Frontal cortex (tissue), 4 donors: ENCODE measurements around the gene AFDN. TPM values are rescaled to one million over a fixed set of nuclear protein-coding genes. Genes with fewer than 3 reads are reported as not detected.

Experiments
- DNase-seq, 2 donors: peaks; one replicate each; pipeline ENCODE4 v3.0.0; 2012; ENCODE audit warnings: low spot score in 2 of 2
- FAIRE-seq: peaks from 2 replicates; lab custom pipeline; 2012; peaks lifted over from hg19 to GRCh38; lab: Jason Lieb, UNC
- total RNA-seq: library from RNA; depleted of rRNA; stranded (reverse); fragments of >200 nt; gene quantifications from one replicate; pipeline ENCODE4 v1.2.3, GENCODE V29; 2014
- donor health status: control.
- donor health status: control.
- donor health status: control.

AFDN gene, protein sequence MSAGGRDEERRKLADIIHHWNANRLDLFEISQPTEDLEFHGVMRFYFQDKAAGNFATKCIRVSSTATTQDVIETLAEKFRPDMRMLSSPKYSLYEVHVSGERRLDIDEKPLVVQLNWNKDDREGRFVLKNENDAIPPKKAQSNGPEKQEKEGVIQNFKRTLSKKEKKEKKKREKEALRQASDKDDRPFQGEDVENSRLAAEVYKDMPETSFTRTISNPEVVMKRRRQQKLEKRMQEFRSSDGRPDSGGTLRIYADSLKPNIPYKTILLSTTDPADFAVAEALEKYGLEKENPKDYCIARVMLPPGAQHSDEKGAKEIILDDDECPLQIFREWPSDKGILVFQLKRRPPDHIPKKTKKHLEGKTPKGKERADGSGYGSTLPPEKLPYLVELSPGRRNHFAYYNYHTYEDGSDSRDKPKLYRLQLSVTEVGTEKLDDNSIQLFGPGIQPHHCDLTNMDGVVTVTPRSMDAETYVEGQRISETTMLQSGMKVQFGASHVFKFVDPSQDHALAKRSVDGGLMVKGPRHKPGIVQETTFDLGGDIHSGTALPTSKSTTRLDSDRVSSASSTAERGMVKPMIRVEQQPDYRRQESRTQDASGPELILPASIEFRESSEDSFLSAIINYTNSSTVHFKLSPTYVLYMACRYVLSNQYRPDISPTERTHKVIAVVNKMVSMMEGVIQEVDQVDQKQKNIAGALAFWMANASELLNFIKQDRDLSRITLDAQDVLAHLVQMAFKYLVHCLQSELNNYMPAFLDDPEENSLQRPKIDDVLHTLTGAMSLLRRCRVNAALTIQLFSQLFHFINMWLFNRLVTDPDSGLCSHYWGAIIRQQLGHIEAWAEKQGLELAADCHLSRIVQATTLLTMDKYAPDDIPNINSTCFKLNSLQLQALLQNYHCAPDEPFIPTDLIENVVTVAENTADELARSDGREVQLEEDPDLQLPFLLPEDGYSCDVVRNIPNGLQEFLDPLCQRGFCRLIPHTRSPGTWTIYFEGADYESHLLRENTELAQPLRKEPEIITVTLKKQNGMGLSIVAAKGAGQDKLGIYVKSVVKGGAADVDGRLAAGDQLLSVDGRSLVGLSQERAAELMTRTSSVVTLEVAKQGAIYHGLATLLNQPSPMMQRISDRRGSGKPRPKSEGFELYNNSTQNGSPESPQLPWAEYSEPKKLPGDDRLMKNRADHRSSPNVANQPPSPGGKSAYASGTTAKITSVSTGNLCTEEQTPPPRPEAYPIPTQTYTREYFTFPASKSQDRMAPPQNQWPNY (N-terminal part only)
- 204 TPM for total RNA-seq

DNA sequence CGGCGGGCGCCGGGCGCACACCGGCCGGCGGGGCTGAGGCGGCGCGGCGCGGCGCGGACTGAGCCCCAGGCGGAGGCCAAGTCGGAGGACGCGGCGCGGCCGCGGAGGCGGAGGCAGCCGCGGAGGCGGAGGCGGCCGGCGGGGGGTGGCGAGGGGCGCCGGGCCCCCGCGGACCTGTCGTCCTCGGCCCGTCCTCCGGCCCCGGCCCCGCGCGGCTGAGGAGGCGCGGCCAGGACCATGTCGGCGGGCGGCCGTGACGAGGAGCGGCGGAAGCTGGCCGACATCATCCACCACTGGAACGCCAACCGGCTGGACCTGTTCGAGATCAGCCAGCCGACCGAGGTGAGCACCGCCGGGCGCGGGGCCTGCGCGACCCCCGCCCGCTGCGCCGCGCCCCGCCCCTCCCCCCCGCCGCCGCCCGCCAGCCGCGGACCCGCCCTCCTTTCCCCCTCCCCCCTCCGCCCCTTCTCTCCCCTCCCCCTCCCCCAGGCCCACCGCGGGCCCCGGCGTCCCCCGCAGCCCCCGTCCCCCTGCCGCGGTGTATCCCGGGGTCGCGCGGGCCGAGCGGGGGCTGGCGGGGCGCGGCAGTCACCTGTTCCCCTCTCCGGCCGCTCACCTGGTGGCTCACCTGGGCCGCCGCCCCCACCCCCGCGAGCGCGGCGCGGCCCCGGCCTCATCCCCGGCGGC, at the start of gene AFDN:
Gene AFDN, plus strand, starts transcription at position 16 of the 687 bp plus-strand sequence. Its CDS starts 222 bp downstream, at position 238.
- FAIRE-seq (no peak), DNase-seq (no peak)

DNA sequence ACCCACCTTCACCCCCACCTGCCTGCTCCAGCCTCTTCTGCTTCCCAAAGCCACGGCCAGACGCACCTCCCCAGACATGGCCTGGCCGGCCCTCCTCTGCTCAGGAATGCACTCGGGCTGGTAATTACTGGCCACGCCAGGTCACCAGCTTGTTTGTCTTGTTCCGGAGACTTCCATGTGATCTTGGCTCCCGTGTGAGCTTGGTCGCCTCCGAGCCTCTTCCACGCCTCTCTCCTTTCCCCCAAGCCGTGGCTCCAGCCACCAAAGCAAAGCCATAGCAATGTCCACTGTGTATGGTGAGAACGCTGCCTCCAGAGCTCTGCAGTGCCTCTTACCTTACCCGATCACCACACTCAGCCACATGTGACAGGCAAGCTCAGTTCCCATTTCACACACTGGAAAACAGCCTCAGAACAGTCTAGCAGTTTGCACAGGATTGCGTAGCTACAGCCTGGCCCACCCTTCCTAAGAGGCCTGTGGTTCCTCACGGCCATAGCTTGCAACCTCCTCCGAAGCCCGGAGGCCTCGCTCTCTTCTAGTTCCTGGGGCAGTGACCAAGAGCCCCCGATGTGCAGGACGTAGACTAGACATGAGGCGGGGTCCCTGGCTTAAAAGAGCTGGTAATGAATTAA, 48.1 kb upstream of the AFDN start:
- no peak for FAIRE-seq

DNA sequence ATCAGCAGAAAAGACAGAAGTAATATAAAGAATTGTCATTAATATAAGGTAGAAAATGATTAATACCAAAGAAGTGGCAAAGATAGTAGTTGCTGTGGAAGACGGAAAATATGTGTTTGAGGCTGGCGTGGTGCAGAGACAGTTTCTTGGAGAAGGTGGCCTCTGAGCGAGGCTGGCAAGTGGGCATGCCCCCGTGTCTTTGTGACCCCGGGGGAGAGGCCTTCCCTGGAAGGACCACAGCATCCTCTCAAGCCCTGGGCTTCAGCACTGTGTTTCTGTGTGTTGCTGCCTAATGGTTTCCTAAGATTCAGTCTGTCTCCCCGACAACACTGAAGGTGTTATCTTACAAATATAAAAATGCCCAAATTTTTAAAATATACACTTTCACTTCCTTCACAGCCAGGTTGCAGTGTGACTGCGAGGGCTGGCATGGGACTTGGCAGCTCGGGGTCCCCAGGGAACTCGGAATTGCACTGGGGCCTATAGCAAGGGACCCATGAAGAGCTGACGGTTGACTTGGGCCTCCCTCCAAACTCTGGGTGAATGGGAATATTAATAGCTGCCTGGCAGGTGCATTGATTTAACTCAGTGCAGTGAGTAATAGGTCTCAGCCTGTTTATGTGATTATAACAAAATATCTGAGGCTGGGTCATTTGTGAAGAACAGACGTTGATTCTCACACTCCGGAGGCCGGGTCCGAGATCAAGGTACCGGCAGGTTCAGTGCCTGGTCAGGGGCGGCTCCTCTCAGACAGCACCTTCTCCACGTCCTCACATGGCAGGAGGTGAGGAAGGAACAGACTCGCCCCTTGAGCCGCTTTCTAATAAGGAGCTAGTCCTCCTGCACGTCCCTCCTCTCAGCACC, 47.4 kb upstream of the AFDN start:
- FAIRE-seq (no peak), DNase-seq (no peak)

More for the DNA sequence above, 48.1 kb upstream of the AFDN start:
- DNase-seq = no peak

DNA sequence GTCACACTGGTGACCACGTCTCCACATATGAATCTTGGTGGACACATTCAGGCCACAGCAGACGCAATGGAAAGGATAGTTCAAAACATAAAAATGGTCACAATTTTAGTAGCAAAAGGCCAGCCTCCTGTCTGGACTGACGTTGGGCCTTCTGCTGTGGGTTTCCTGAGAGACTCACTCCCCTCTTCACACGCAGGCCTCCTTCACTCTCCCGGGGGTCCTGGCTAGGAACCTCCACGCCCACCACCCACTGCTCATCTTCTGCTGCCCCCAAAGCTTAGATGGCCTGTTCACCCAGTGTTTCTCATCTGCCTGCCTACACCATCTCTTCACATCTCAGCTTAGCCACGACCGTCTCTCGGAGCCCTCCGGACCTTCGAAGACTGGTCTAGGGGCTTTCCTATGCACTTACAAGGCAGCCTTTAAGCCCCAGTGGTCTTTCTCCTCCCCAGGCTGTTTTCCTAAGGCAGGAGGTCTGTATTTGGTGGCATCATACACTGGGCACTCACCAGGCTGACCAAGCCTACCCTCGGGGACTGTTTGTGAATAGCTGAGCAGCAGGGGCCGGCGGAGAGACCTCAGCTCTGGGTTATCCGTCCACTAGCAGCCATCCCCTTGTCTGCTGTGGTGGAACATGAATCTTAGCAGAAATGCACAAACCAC, 46.6 kb upstream of the AFDN start:
- FAIRE-seq (no peak), DNase-seq (no peak)

DNA sequence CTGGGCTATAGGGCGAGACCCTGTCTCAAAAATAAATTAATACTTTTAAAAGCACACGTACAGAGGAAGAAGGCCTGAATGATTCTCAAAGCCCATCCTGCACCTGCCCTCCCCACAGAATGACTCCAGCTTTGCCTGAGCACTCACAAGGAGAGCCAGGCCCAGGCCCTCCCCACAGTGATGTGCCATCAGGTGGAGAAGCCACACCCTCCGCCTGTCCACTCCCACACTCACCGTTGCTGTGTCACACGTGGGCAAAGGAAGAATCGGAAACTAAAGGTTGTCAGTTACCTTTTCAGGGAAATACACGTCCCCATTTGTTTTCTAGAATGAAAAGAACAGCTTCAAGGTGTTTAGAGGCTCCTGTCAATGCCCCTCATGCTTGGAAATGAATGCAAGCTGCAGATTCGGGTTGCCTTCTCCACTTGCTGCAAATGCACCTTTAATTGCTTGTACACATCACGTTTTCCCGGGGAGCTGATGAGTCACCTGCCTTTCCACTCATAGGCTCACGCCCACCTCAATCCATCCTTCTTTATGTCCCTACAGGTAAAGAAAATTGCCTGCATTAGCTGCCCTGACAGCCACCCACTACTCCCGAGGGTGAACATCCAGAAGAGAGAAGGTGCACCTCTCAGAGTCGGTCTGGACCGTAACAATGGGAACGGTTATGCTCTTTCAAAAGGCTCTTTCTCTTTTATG, 45.5 kb upstream of the AFDN start:
- no peak for FAIRE-seq
- DNase-seq = no peak

DNA sequence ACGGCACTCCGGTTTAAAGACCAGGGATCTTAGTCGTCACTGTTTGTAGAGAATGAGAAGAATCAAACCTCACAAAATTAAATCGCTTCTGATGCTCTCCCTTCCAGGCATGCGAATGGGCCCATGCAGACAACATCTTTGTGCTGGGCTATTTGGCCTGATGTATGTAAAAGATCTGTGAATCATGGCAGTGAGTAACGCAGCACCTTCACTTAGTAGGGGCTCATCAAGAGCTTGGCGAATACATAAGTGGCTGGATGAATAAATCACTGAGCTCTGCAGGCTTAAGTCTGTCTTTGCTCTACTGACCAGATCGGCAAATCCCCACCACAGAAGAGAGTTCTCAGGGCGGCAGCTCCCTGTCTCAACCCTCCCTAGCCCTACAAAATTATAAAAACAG, 44.8 kb upstream of the AFDN start:
- no peak for FAIRE-seq

DNA sequence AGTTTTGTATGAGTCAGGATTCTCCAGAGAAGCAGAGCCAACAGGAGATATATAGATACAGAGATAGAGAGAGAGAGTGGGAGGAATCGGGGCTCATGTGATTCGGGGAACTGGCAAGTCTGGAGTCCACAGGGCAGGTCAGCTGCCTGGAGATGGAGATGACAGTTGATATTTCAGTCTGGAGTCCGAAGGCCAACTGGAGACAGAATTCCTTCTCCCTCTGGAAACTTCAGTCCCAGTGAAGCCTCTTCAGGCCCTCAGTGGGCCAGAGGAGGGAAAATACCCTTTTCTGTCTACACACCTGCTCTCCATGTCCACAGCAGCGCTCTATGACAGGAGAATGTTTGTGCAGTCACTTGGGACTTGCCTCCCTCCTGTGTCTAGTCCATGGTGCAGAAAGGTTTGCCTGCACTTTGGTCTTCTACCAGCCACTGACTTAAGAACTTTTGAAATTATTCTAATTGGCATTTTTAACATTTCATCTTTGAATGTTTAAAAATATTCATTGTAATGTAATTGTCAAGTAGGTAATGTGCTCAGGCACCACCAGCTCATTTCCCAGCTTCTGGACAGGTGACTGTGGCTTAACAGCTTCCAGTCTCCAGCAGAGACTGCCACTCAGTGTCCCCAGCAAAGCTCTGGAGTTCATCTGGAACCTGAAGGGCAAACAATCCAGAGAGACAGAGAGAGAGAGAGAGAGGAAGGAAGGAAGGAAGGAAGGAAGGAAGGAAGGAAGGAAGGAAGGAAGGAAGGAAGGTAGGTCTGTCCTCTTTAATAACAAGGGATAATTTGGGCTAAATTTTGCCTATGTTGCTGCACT, 43.8 kb upstream of the AFDN start:
- DNase-seq (no peak), FAIRE-seq (no peak)

More for the DNA sequence above, 44.8 kb upstream of the AFDN start:
- DNase-seq = no peak

DNA sequence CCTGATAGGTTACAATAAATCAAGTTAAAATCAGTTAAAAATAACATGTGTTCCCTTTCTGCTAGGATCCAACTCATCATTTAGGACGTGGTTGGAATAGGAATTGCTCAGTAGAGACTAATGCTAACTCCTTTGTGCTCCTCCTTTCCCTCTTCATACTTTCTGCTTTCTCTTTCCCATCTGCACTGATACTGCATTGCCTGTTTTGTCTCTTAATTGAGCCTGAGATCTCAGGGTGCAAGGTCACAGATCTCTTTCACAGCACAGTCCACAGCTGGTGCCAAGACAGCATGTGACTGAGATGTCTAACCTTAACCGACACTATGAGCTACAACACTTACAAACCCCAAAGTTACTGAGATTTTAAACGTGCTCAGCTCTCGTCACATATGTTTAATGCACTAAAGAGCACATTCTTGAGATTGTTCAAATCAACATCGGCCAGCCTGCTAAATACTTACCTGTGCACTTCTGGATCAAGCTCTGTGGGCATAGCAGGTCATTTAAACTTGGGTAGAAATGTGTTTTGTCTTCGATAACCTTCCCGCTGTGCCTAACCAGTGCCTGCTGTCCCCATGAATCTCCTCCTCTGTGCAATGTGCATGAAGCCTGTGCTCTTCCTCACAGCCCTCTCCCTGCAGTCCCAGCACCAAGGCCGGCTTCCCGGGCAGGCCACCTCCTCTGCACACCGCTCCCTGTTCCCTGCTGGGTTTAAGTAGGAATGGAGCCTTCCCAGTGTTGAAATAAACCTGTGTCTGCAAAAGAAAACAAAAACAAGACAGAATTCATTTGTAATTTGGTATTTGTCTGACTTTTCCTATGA, 39.6 kb upstream of the AFDN start:
- DNase-seq (no peak), FAIRE-seq (no peak)

DNA sequence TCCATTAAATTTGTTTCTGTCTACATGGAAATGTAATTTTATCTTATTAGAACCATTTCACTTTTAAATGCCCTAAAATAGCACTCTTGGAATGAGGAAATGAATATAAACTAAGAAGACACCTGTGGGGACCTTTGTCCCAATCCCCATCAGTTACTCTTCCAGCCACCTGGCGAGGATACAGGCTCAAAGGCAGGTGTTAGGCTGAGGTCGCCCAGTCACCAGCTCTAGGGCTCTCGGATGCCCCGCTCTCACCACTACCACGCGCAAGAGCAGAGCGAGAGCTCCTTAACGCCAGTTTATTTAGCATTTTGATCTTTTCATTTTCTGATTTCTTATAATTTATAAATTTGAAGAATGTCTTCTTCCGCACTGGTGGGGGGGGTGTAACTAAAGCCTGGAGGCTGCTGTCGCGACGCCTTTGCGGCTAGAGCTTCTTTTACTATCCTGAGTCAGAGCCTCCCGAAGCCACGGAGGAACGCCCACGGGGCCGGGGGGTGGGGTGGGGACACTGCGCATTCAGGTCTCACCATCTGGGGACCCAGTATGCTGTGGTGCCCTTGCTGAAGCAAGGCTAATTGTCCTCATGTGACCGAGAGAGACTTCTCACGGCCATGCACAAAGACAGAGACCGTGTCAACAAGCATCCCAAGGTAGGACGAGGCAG, 38.7 kb upstream of the AFDN start:
- DNase-seq (no peak), FAIRE-seq (no peak)

DNA sequence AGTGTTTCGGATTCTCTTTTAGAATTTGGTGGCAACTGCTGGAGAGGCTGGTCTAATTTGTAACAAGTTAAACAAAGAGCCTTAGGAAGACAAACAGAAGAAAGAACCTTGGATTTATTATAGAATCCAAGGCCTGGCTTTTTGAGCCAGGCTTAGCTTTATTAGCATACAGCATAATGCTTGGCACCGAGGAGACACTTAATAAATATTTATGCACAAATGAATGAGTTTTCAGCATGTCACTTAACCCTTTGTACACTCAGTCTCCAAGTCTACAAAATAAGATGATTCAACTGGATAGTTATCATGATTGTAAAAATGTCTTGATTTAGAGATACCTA, 38.2 kb upstream of the AFDN start:
- DNase-seq (no peak), FAIRE-seq (no peak)

DNA sequence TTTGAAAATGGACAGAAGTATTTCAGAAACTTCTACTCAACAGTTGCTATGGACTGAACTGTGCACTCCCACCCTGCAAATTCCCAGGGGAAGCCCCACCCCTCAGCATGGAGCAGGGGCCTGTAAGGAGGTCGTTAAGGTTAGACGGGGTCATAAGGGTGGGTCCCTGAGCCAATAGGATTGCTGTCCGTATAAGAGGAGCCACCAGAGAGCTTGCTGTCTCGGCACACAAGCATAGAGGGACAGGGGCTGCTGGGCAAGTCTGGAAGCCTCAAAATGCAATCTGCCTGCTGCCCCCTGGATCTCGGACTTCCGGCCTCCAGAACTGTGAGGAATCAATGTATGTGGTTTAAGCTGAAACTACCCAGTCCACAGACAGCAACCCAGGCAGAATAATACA, 37.4 kb upstream of the AFDN start:
- no peak for FAIRE-seq
- DNase-seq = no peak

DNA sequence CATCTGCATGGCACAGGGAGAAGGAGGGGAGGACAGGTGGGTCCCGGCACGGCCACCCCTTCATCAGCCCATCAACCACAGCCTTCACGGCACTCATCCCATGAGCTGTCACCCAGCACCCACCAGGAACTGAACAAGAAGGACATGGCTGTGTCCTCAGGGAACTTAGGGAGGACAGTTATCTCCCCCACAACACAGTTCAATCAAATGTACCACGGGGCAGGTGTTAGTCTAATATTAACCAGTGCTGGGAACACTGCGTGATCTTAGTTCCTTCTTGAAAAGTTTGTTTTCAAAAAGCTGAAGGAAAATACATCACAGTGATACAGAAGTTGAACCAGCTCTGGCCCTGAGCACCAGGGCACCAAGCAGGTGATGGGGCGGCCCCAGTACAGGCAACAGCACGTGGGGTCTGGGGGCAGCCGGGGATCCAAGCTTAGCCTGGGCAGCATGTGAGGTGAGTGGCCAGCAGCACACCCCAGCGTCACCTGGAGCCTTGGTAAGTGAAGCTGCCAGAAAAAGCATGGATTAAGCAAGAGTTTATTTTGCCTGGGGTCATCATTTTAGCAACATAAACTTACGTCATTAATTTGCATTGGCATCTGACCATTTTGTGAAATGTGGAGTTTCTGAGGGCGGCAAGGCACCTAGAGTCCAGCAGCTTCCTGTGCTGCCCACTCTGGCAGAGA, 35.5 kb upstream of the AFDN start:
- FAIRE-seq = no peak

DNA sequence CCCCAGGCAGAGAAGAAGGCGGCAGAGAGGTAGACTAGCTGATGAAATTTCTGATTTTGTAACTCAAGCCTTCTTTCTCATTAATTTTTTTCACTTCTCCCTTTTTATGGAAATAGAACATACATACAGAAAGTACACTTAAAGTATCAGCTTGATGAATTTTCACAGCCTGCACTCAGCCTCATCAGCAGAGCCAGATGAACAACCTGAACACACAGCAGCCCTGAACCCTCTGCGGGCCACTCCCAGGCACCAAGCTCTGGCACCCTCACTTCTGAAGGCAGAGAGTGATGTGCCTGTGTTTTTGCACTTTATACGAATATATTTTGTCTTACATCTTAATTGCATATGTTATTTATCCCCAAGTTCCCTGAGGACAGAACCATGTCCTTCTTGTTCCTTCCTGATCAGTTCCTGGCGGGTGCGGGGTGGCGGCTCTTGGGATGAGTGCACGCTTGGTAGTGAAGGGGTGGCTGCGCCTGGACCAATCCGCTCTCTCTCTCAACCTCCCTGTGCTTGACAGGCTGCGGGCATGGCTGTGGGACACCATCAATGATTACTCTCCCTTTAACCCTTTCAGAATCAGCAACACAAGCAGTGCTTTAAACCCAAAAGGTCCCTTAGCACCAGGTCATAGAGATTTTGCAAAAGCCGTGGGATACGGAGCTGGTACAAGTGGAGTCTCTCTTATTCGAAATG, 34.8 kb upstream of the AFDN start:
- DNase-seq (no peak), FAIRE-seq (no peak)

More for the DNA sequence above, 35.5 kb upstream of the AFDN start:
- DNase-seq = no peak

DNA sequence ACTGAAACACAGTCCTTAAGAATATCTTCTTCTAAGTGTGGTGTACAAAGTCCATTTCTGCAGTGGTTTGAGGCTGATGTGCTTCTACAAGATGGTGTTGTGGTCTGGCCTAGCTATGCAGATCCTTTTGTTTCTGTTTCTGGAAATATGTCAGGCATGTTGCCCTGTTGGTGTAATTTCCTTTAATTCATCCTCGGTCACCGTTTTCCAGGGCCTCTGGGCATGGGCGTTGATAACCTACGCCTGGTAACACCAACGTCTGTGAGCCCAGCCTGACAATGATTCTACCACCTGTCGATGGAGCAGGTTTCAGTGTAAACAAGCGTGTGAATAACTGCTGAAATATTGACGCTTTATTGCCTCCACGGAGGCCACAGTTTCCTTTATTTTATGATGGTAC, 33.3 kb upstream of the AFDN start:
- DNase-seq (no peak), FAIRE-seq (no peak)
